ENCODE data around the gene EXOC1. TPM values are rescaled to one million over a fixed set of nuclear protein-coding genes. Genes with fewer than 3 reads are reported as not detected.

Gene EXOC1
- total RNA-seq, 1 donor, result 56.7 TPM

DNA sequence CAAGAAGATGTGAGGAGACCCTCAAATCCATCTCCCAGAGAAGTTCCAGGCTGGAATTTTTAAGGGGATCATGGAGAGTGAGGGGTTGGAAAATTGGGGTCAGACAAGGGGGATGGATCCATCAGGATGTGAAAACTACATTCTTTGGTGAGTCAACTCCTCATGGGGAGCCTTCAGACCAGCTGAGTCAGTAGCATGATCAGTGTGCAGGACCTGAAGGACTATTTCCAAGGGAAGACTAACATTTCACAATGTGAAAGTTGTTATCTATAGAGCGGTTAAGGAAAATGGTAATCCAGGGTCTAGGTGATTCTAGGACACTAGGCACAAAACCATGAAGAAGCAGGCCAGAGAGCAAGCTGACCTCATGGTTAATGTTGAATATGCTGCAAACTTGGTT is 56.7 kb downstream of the EXOC1 start:
- DNase-seq (ENCODE audit: low read depth), result peak; percentile 30
- H3K4me3 ChIP-seq (ENCODE audit: low read depth, low read length), result no peak overlapping the region

DNA sequence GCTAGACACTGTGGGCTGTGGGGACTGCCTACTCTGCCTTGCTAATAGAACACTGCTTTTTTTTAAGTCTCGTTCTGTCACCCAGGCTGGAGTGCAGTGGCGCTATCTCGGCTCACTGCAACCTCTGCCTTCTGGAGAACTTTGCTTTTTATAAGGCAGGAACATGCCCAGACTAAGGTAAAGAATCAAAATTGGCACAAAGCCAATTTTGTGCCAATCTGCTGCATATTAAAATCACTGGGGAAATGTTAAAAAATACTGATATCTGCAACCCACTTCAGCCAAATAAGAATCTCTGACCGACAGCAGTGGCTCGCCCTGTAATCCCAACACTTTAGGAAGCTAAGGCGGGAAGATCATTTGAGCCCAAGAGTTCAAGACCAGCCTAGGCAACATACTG is 58.8 kb downstream of the EXOC1 start:
- no peak overlapping the region for H3K4me3 ChIP-seq (ENCODE audit: low read depth, low read length)
- no peak for DNase-seq (ENCODE audit: low read depth)
- TF ChIP-seq, protein P1, sequence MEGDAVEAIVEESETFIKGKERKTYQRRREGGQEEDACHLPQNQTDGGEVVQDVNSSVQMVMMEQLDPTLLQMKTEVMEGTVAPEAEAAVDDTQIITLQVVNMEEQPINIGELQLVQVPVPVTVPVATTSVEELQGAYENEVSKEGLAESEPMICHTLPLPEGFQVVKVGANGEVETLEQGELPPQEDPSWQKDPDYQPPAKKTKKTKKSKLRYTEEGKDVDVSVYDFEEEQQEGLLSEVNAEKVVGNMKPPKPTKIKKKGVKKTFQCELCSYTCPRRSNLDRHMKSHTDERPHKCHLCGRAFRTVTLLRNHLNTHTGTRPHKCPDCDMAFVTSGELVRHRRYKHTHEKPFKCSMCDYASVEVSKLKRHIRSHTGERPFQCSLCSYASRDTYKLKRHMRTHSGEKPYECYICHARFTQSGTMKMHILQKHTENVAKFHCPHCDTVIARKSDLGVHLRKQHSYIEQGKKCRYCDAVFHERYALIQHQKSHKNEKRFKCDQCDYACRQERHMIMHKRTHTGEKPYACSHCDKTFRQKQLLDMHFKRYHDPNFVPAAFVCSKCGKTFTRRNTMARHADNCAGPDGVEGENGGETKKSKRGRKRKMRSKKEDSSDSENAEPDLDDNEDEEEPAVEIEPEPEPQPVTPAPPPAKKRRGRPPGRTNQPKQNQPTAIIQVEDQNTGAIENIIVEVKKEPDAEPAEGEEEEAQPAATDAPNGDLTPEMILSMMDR (IDR thresholded peaks at IDR 0.05; ENCODE audit: insufficient read depth, low read length), result no peak

More for the DNA sequence above, 56.7 kb downstream of the EXOC1 start:
- TF ChIP-seq, protein P1 (IDR thresholded peaks at IDR 0.05; ENCODE audit: insufficient read depth, low read length), result no peak

DNA sequence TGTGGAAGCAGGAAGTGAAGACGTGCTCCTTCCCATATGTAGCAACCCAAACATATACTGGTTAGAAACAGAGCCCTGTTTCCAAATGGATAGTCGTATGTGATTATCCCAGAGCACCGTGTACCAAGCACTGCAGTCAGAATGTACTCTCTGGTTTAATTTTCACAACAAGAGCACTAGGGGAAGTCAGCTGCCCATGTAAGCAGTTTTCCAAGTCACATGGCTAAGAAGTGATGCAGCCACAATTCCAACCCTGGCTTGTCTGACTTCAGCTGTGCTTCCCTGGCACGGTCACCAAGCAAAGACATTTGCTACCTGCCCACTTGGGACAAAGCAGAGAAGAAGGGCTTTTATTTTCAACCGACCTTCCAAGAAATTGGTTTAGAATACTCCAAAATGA is 67.1 kb downstream of the EXOC1 start:
- peak; percentile 10 for DNase-seq (ENCODE audit: low read depth)
- TF ChIP-seq, protein P1 (IDR thresholded peaks at IDR 0.05; ENCODE audit: insufficient read depth, low read length), result no peak
- H3K4me3 ChIP-seq (ENCODE audit: low read depth, low read length), result no peak overlapping the region

DNA sequence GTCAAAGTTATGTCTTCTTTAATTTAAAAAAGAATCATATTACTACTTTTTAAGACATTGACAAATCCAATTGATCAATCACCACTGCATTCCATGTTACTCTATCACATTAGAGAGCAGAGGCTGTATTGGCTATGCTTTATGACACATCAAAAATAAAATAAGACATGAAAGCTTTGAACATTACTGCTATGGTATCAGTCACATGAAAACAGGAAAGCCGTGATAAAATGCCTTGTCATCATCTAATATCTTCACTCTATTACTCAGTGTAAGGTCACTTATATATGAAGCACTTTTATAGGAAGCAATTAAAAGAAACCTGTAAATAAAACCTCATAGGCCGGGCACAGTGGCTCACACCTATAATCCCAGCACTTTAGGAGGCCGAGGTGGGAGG is 67.6 kb downstream of the EXOC1 start:
- no peak for DNase-seq (ENCODE audit: low read depth)
- H3K4me3 ChIP-seq (ENCODE audit: low read depth, low read length), result no peak overlapping the region
- TF ChIP-seq, protein P1 (IDR thresholded peaks at IDR 0.05; ENCODE audit: insufficient read depth, low read length), result no peak

DNA sequence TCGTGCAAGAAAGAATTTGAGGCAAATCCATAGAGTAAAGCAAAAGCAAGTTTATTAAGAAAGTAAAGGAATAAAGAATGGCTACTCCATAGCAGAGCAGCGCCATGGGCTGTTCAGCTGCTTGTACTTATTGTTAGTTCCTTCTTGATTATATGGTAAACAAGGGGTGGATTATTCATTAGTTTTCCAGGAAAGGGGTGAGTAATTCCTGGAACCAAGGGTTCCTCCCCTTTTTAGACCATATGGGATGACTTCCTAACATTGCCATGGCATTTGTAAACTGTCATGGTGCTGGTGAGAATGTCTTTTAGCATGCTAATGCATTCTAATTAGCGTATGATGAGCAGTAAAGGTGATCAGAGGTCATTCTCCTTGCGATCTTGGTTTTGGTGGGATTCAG is 71.8 kb downstream of the EXOC1 start:
- no peak overlapping the region for H3K4me3 ChIP-seq (ENCODE audit: low read depth, low read length)
- no peak for DNase-seq (ENCODE audit: low read depth)
- TF ChIP-seq, protein P1 (IDR thresholded peaks at IDR 0.05; ENCODE audit: insufficient read depth, low read length), result no peak

DNA sequence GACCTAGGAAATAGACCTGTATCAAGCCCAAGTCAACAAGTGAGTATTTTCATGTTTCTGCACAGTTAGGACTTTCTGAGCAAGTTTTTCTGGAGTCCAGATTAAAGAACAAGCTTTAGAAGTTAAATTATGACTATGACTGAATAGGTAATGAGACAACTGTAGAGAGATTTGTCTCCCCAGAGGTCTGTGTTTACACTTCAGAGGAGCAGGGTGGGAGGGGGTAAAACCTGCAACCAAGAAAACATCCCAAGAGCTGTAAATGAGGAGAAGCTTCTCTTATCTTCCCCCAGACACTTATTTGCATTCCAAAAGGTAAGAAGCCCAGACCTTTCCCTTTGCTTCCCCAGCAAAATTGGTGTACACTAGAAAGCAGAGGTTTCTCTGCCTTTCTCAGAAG is 73.2 kb downstream of the EXOC1 start:
- DNase-seq (ENCODE audit: low read depth), result no peak
- no peak overlapping the region for H3K4me3 ChIP-seq (ENCODE audit: low read depth, low read length)
- TF ChIP-seq, protein P1 (IDR thresholded peaks at IDR 0.05; ENCODE audit: insufficient read depth, low read length), result no peak

DNA sequence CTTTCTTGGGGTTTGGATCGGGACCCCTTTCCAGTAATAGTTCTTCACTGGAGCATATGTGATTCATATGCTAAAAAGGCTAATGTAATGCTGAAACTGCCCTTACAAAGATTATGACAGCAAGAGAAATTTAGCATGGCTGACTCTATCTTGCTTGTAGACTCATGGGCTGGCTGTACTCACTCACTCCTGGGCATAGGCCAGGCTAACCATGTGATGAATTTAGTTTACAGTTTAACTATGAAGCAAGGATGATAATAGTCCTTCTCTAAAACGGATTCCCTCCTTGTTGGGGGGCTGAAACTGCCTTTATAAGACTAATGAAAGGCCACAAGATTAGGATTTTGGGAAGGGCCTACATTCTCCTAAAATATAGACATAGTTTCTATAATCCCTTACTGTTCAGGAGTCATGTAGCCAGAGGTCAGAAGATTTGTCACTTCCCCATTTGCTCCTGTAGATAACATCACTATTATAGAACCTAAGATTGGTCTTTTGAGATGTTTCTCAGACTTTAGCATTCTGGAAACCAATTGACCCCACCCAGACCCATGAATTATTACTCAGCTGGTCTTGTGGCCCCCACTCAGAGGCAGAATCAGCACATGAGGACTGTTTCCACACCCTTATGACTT is 74.5 kb downstream of the EXOC1 start:
- H3K4me3 ChIP-seq (ENCODE audit: low read depth, low read length), result no peak overlapping the region
- TF ChIP-seq, protein P1 (IDR thresholded peaks at IDR 0.05; ENCODE audit: insufficient read depth, low read length), result no peak
- peak; percentile 45 for DNase-seq (ENCODE audit: low read depth)

All from fibroblast of the aortic adventitia (primary cell).